IMR-90 (cell line): ENCODE data around the gene DNAJC3.

Experiments
- BHLHE40 ChIP-seq: fragments of 150-350 bp; IDR thresholded peaks from 2 replicates; pipeline ENCODE4 v1.6.1; 2016; ENCODE audit warnings: mild to moderate bottlenecking, low read depth, low read length
- CEBPB ChIP-seq: IDR thresholded peaks from 2 replicates; pipeline ENCODE4 v1.6.1; 2012; ENCODE audit warnings: low read depth, low read length, improper control_type of control experiment
- CHD1 ChIP-seq: IDR thresholded peaks from 2 replicates; pipeline ENCODE4 v1.6.1; 2012; ENCODE audit warnings: low read depth, low read length, improper control_type of control experiment
- POLR2A ChIP-seq: IDR thresholded peaks from 2 replicates; pipeline ENCODE4 v1.6.1; 2012; ENCODE audit warnings: mild to moderate bottlenecking, low read depth, low read length

- no peak for TF ChIP-seq BHLHE40
- TF ChIP-seq CEBPB: no peak
- no peak for TF ChIP-seq POLR2A
- no peak for TF ChIP-seq CHD1
Measured at GRCh38 chr13:95834134-95834765, 157.3 kb downstream of the DNAJC3 start.
